OCI-LY1 (cell line): ENCODE data around the gene PFDN4.

Experiments
- H2AFZ ChIP-seq: fragments of 200-600 bp; sonication (generic), shearing (Covaris generic); 2 replicates; pipeline ENCODE4 v1.6.0; 2014; ENCODE audit warnings: antibody characterized with exemption, mild to moderate bottlenecking, low read length
- H3F3A ChIP-seq: fragments of 200-600 bp; sonication (generic), shearing (Covaris generic); 2 replicates; pipeline ENCODE4 v1.6.0; 2014; ENCODE audit warnings: mild to moderate bottlenecking, antibody characterized with exemption, low read length, moderate library complexity; ENCODE audit not compliant: insufficient read depth
- H3K27ac ChIP-seq: fragments of 200-600 bp; sonication (generic); 2 replicates; pipeline ENCODE4 v1.5.1; 2014; ENCODE audit warnings: low read length, mixed run types, mild to moderate bottlenecking, low read depth; ENCODE audit not compliant: poor library complexity, severe bottlenecking
- H3K27me3 ChIP-seq: fragments of 200-600 bp; sonication (generic); 2 replicates; pipeline ENCODE4 v1.6.0; 2014; ENCODE audit warnings: antibody characterized with exemption, mild to moderate bottlenecking, low read length, moderate library complexity; ENCODE audit not compliant: insufficient read depth
- H3K36me3 ChIP-seq: fragments of 200-600 bp; sonication (generic); 2 replicates; pipeline ENCODE4 v1.6.1; 2014; ENCODE audit warnings: mild to moderate bottlenecking, antibody characterized with exemption, low read length, moderate library complexity, mixed read lengths; ENCODE audit not compliant: insufficient read depth
- H3K4me1 ChIP-seq: fragments of 200-600 bp; sonication (generic); 2 replicates; pipeline ENCODE4 v1.5.1; 2014; ENCODE audit warnings: mild to moderate bottlenecking, low read length, moderate library complexity; ENCODE audit not compliant: insufficient read depth, severe bottlenecking
- H3K4me2 ChIP-seq: fragments of 200-600 bp; sonication (generic), shearing (Covaris generic); 2 replicates; pipeline ENCODE4 v1.6.1; 2014; ENCODE audit warnings: low read length
- H3K4me3 ChIP-seq: fragments of 200-600 bp; sonication (generic); 2 replicates; pipeline ENCODE4 v1.5.1; 2014; ENCODE audit warnings: low read length, low read depth, mild to moderate bottlenecking, mixed read lengths; ENCODE audit not compliant: poor library complexity, severe bottlenecking
- H3K79me2 ChIP-seq: fragments of 200-600 bp; shearing (Covaris generic); 2 replicates; pipeline ENCODE4 v1.6.1; 2016; ENCODE audit warnings: mixed run types, low read length, mixed read lengths; ENCODE audit not compliant: insufficient read depth
- H3K9ac ChIP-seq: fragments of 200-600 bp; sonication (generic), shearing (Covaris generic); 2 replicates; pipeline ENCODE4 v1.6.1; 2014; ENCODE audit warnings: mild to moderate bottlenecking, low read length, mixed read lengths
- H3K9me2 ChIP-seq: fragments of 200-600 bp; sonication (generic), shearing (Covaris generic); 2 replicates; pipeline ENCODE4 v1.6.1; 2014; ENCODE audit warnings: low read depth, mild to moderate bottlenecking, low read length, mixed read lengths
- H3K9me3 ChIP-seq: fragments of 200-600 bp; shearing (Covaris generic); 2 replicates; pipeline ENCODE4 v1.6.1; 2014; ENCODE audit warnings: low read length, mixed read lengths
- H4K20me1 ChIP-seq: fragments of 200-600 bp; sonication (generic), shearing (Covaris generic); 2 replicates; pipeline ENCODE4 v1.6.0; 2016; ENCODE audit warnings: mild to moderate bottlenecking, low read length; ENCODE audit not compliant: insufficient read depth
- CTCF ChIP-seq: fragments of 200-600 bp; sonication (generic), shearing (Covaris generic); IDR thresholded peaks from 2 replicates; pipeline ENCODE4 v1.5.1; 2017; ENCODE audit warnings: mild to moderate bottlenecking, antibody characterized with exemption, low read length, moderate library complexity, mixed read lengths
- EZH2 ChIP-seq: fragments of 200-600 bp; sonication (generic), shearing (Covaris generic); IDR thresholded peaks from 2 replicates; pipeline ENCODE4 v1.8.0; 2017; ENCODE audit warnings: borderline replicate concordance, mixed run types, mild to moderate bottlenecking, antibody characterized with exemption, low read length, moderate library complexity, mixed read lengths

PFDN4 gene

GRCh38 chr20:54174457-54175175 lies 33.3 kb upstream of the PFDN4 start:
- H3K27me3 ChIP-seq = no peaks in the 10 kb centered on the region; the same call in 1 of the 2 replicates
- no peaks in the 10 kb centered on the region for H3K9me3 ChIP-seq
- H3K27ac ChIP-seq = no peak overlapping the region
- H4K20me1 ChIP-seq = no peaks in the 10 kb centered on the region
- H3K36me3 ChIP-seq = no peaks in the 10 kb centered on the region
- no peaks in the 10 kb centered on the region for H3K4me1 ChIP-seq
- no peak for TF ChIP-seq EZH2
- TF ChIP-seq CTCF = no peak
- no peak overlapping the region for H3K9ac ChIP-seq
- H2AFZ ChIP-seq = no peak overlapping the region
- H3F3A ChIP-seq = no peaks in the 10 kb centered on the region
- H3K9me2 ChIP-seq = no peaks in the 10 kb centered on the region
- no peak overlapping the region for H3K4me3 ChIP-seq
- no peaks in the 10 kb centered on the region for H3K79me2 ChIP-seq
- H3K4me2 ChIP-seq = no peak overlapping the region

DNA sequence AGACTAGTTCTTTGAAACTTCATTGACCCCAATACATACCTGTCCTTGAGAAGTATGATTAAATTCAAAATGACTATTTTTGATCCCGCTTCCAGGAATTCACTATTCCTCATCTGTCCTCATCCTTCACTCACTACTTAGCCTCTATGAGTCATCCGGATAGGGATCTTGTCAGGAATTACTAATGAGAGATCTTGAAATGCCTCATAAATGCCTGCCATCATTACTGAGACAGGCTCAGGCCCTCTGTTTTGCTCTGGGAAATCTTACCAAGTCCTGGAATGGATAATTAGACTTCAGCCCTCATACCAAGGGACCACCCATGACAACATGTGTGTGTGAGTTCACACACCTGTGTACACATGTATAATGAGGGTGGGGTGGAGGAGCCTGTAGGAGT lies 31.3 kb upstream of the PFDN4 start:
- Histone ChIP-seq H3F3A (no peaks in the 10 kb centered on the region), H3K79me2 (no peaks in the 10 kb centered on the region), H3K9ac (no peak overlapping the region), H2AFZ (no peak overlapping the region), H3K36me3 (no peaks in the 10 kb centered on the region), H3K4me2 (no peak overlapping the region), H3K9me3 (no peaks in the 10 kb centered on the region), H3K9me2 (no peaks in the 10 kb centered on the region), H3K4me1 (no peaks in the 10 kb centered on the region), H3K4me3 (no peak overlapping the region), H3K27me3 (no peaks in the 10 kb centered on the region; the same call in 1 of the 2 replicates), H3K27ac (no peak overlapping the region), H4K20me1 (no peaks in the 10 kb centered on the region)
- TF ChIP-seq CTCF = no peak
- no peak for TF ChIP-seq EZH2

GRCh38 chr20:54177378-54177777 lies 30.5 kb upstream of the PFDN4 start:
- Histone ChIP-seq H2AFZ (no peak overlapping the region), H3K27ac (no peak overlapping the region), H4K20me1 (no peaks in the 10 kb centered on the region), H3K9me2 (no peaks in the 10 kb centered on the region), H3F3A (no peaks in the 10 kb centered on the region), H3K9me3 (no peaks in the 10 kb centered on the region), H3K27me3 (no peaks in the 10 kb centered on the region), H3K9ac (no peak overlapping the region), H3K4me1 (no peaks in the 10 kb centered on the region), H3K4me2 (no peak overlapping the region), H3K36me3 (no peaks in the 10 kb centered on the region), H3K4me3 (no peak overlapping the region), H3K79me2 (no peaks in the 10 kb centered on the region)
- TF ChIP-seq CTCF (no peak), EZH2 (no peak)
